NCI-H2107 treated with DMSO at 0.1 percent for 48 hours (cell line): ENCODE data around the gene RASD2.

Source experiments
- DNase-seq: peaks from one replicate; lab custom pipeline; 2025; ENCODE audit not compliant: unreplicated experiment; lab: John Stamatoyannopoulos, UW

RASD2 gene

DNA sequence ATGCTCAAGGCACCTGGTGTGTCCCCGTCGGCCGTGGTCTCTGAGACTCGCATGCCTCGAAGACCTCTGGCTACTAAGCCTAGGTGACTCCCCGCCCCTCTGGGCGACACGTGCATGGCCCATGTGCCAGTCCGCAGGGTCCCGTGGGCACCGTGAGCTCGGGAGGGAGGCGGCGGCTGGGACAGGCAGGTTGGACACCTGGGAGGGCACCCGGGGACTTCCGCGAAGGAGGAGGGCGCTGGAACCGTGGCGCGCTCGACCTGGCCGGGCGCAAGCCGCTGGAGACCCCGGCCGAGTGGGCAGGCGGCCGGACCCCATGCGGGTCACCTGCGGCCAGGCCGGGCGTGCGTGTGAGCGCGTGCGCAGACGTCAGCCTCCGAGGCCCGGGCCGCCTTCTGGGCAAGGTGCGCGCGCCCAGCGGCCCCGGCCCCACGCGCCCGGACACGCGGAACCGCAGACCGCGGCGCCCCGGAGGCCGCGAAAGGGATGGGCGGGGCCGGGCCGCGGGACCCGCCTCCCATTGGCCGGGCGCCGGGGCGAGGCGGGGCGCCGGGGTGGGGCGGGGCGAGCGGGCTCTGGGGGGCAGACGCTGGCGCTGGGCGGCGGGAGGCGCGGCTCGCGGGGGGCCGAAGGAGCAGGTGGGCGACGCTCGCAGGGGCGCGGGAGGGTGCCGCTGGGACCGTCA lies 579 bp upstream of the RASD2 start:
- no peak for DNase-seq

DNA sequence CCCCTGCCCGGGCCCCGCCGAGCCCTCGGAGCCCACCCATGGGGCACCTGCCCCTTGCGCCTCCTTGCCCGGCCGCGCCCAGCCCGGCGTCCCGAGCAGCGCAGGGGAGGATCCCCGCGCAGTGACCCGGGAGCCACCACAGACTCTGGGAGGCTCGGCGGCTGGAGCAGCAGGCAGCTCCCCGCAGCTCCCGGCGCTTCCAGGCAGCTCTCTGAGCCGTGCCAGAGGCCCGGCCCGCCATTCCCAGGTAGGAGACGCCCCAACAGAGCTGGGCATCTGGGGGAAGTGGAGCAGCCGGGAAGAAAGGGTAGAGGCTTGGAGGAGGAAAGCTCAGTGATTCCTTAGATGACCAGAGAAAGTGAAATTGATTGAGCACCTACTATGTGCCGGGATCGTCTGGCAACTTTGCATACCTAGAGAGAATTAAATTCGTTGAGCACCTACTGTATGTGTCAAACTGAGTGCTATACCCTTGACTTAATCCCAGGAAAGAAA lies 670 bp downstream of the RASD2 start:
- no peak for DNase-seq

DNA sequence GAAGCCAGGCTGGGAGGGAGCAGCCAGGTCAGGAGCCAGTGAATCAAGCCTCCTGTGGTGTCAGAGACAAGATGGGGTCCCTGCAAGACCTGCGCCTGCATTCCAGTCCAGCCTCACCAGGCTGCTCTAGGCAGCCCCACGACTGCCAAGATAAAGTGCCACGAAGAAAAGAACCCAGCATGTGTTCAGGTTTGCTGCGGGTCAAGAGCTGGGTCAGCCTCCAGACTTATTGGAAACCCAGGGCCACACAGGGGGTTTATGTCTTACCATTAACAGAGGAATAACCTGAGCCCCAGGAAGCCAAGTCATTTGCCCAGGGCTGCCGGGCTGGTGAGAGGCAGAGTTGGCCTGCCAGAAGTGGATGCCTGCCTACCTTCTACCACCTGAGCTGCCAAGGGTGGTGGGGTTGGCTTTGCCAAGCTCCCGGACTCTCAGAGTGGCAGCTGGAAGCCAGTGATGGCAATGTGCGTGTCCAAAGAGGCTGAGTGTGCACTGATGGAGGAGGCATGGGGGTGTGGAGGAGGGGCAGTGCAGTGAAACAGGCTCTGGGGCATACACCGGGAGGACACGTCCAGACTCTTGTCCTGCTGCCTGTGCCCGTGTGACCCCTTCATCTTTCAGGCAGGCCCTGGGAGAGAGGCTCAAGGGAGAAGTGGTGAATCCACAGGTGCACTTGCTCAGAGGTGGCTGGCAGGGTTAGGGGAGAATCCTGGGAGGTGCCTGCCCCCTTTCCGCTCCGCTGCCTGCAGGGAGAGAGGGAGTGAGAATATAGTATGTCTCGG lies 1.7 kb downstream of the RASD2 start:
- no peak for DNase-seq

DNA sequence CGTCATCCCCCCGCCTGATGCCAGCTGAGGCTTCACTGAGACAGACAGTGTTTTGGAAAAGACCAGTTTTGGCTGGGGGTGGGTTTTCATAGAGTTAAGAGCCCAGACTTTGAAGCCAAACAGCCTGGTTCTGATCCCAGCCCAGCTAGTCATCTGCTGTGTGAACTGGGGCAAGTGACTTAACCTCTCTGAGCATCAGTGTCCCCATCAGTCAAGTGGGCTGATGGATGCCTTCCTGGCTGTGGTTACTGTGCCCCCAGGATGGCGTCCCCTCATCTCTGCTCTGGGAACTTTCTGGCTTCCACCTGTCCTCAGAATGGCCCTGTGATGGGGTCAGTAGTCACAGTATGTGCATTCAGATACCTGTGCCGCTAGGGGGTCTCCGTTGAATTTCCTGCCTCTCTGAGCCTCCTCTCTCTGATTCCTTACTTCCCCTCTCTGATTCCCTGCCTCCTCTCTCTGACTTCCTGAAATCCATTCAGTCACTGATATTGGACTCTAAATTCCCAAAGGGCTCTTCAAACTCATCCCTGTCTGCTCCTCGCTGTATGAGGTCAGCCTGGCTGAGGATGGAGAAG lies 2.4 kb downstream of the RASD2 start:
- no peak for DNase-seq

DNA sequence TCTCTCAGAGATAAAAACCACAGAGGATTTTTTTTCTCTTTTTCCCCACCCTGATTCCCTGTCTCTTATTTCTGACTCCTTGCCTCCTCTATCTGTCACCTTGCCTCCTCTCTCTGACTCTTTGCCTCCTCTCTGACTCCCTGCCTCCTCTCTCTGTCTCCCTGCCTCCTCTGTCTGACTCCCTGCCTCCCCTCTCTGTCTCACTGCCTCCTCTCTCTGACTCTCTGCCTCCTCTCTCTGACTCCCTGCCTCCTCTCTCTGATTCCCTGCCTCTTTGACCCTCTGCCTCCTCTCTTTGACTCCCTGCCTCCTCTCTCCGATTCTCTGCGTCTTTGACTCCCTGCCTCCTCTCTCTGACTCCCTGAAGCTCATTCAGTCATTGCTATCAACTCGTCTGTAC lies 3.1 kb downstream of the RASD2 start:
- DNase-seq: no peak

DNA sequence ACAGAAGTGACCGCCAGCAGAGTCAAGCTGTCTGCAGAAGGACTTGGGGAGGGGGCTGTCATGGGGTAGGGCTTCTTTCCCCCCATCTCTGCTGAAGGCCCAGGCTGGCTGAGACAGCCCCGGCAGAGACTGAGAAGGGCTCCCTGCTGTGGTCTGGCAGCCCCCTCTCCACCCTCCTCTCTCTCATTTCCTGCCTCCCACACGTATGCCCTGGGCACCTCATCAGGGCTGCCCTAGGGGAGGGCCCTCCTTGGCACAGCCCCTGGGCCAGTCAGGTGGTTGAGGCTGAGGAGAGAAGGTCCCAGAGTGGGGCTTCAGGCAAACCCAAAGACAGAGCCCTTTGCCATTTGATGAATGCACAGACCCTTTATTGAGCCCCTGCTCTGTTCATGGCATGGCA lies 3.6 kb downstream of the RASD2 start:
- DNase-seq: no peak

DNA sequence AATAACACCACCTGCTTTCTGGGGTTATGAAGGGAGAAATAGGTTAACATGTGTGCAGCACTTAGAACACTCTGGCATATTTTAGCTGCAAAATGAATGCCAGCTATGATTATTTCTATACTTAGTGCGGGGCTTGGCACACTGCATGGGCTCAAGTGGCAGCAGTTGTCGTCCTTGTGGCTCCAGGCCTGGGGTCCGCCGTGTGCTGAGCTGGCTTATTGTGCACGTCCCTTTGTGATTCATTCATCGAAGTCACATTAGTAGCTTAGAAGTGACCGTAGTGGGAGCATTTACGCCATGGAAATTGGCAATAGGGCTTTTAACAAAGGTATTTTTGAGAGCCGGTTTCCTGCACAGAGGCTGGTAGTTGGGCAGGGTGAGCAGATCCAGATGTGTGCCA lies 4.2 kb downstream of the RASD2 start:
- DNase-seq: no peak

DNA sequence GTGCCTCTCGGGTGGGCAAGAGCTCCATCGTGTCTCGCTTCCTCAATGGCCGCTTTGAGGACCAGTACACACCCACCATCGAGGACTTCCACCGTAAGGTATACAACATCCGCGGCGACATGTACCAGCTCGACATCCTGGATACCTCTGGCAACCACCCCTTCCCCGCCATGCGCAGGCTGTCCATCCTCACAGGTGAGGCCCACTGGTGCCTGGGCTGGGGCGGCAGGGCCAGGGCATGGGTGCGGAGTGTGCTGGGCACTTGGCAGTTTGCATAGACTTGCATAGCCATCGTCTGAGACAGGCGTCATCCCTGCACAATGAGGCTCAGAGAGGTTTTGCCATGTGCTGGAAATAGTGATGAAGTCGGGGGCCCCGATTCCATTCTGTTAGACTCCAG lies 6.3 kb downstream of the RASD2 start:
- no peak for DNase-seq

DNA sequence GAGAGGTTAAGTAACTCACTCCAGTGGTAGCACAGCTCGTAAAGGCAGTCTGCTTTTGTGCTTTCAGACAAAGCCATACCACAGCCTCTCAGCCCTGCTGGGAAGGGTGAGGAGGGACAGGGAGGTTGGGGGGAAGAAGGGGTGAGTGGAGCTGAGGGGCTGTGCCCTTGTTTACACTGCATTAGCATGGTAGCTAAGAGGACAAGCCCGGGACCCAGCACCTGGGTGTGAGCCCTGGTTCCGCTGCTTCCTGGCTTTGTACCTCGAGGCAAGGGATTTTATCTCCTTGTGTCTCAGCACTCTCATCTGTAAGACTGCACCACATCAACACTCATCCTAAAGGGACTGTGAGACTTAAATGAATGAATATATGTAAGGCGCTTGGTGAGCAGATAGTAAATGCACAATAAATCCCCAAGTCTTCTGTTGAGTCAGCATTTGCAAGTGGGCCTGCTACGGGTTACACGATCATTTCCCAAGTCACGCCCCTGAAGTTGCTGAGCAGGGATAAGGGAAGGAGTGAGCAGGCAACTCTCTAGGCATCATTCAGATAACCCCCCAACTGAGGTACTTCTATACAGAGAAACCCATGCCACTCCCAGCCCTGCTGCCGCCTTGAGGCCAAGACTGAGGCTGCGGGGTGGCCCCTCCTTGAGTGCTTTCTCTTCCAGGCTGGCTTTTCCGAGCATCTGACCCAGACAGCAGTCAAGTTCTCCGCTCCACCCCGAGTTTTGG lies 7.5 kb downstream of the RASD2 start:
- no peak for DNase-seq

DNA sequence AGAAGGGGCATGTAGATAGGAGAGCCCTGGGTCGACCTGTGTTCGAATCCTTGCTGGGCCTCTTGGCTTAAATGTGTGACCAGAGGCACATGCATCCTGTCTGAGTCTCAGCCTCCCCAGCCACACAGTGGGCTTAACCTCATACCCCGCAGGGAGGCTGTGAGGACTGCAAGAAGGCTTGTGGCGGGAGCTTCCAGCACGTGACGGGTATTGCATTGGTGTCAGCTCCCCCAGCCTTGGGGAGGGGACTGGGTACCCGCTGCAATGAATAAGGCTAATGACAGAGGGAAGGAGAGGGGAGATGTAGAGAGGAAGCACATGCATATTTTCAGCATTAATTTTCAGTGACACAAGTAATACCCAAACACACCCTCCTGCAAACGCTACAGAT lies 8.1 kb downstream of the RASD2 start:
- DNase-seq: no peak

DNA sequence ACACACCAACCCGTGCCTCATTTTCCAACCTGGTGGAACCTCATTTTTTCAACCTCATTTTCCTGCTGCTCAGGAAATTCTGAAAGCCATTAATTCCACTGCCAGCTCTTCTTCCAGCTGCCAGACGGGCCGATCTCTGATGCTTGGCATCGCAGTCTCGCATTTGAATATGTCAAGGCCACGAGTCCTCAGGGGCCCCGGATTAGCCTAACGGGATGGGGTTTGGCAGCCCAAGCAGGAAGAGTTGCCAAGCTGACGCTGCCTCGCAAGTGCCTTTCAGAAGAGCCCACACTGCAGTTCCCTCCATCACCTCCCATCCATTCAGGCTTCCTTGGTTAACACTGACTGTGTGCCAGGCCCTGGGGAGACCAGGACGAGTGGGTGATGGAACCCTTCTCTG lies 8.7 kb downstream of the RASD2 start:
- no peak for DNase-seq

DNA sequence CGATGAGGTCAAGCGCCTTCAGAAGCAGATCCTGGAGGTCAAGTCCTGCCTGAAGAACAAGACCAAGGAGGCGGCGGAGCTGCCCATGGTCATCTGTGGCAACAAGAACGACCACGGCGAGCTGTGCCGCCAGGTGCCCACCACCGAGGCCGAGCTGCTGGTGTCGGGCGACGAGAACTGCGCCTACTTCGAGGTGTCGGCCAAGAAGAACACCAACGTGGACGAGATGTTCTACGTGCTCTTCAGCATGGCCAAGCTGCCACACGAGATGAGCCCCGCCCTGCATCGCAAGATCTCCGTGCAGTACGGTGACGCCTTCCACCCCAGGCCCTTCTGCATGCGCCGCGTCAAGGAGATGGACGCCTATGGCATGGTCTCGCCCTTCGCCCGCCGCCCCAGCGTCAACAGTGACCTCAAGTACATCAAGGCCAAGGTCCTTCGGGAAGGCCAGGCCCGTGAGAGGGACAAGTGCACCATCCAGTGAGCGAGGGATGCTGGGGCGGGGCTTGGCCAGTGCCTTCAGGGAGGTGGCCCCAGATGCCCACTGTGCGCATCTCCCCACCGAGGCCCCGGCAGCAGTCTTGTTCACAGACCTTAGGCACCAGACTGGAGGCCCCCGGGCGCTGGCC lies 11.0 kb downstream of the RASD2 start:
- no peak for DNase-seq

DNA sequence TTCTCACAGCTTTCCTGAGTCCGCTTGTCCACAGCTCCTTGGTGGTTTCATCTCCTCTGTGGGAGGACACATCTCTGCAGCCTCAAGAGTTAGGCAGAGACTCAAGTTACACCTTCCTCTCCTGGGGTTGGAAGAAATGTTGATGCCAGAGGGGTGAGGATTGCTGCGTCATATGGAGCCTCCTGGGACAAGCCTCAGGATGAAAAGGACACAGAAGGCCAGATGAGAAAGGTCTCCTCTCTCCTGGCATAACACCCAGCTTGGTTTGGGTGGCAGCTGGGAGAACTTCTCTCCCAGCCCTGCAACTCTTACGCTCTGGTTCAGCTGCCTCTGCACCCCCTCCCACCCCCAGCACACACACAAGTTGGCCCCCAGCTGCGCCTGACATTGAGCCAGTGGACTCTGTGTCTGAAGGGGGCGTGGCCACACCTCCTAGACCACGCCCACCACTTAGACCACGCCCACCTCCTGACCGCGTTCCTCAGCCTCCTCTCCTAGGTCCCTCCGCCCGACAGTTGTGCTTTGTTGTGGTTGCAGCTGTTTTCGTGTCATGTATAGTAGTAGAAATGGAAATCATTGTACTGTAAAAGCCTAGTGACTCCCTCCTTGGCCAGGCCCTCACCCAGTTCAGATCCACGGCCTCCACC lies 11.7 kb downstream of the RASD2 start:
- DNase-seq: no peak

DNA sequence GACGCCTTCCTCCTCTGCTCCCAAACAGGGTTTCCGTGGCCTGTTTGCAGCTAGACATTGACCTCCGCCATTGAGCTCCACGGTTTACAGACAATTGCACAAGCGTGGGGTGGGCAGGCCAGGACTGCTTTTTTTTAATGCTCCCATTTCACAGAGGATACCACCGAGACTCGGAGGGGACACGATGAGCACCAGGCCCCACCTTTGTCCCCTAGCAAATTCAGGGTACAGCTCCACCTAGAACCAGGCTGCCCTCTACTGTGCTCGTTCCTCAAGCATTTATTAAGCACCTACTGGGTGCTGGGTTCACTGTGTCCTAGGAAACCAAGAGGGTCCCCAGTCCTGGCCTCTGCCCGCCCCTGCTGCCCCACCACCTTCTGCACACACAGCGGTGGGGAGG lies 12.2 kb downstream of the RASD2 start:
- no peak for DNase-seq

DNA sequence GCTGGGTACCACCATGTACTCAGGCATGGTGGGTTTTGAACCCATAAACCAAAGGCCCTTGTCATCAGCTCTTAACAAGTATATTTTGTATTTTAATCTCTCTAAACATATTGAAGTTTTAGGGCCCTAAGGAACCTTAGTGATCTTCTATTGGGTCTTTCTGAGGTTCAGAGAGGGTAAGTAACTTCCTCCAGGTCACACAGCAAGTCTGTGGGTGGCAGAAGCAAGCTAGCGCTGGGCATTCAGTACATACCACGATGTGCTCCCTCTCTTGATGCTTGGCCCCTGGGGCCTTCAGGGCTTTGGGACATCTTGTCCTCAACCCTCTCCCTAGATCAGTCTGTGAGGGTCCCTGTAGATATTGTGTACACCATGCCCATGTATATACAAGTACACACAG lies 12.7 kb downstream of the RASD2 start:
- DNase-seq: no peak

DNA sequence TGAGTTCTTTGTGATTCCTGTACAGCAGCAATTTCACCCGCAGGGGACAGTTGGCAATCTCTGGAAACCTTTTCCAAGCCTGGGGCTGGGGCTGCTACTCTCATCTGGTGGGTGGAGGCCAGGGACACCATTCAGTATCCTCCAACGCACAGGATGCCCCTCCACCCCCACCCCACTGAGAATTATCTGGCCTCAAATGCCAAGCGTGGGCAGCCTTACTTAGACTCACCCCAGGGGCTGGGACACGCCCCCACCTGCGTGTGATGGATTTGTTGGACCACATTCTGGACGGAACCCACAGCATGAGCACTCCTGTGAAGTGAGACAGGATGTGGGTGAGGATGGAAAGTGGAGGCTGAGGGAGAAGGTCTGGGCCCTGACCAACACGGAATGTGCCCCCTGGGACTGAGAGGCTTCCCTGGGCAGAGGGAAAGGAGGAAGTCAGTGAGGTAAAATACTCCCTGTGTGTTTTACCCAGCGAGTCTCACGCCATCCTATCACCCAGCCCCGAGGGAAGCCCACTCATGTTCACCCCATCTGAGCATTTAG lies 13.7 kb downstream of the RASD2 start:
- no peak for DNase-seq

DNA sequence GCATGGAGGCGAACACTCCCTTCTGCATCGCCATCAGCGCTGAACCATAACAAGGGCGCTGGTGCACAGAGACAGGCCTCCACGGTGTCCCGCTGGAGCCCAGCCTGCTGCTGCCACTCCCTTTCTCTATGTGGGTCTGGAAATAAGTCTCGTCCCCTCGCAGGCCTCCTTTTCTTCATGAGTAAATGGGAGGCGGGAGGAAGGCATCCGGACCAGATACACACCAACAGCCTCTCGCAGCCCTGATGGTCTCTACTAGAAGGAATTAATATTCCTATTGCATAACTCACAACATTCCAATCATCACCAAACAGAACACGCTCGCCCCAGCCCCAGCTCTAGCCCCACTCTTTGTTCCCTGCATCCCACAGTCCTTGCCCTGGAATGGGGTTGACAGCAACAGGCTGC lies 14.9 kb downstream of the RASD2 start:
- no peak for DNase-seq

DNA sequence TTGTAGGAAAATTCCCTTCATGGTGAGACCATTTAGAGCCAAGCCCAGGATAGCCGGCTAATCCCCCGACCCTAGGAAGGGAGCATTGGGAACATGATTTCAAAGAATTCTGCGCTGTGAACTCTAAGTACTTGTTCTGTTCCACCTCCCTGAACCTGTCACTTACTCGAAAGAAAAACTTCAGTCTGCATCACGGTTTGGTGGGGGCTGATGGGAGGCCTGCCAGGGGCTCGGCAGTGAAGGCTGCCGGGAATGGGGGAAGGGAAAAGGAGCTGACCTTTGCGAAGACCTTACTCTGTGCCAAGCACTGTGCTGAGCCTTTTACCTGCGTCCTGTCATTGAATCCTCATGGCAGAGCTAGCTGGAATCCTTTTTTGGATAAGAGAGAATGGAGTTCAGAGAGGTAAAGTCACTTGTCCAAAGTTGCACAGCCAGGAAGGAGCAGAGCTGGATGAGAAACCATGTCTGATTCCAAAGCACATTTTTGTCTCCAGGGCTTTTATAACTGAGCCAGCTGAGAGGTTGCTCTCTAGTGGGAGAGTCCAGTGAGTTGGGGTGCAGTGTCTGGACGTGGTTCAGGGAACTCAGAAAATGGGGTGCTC lies 15.4 kb downstream of the RASD2 start:
- DNase-seq: no peak

DNA sequence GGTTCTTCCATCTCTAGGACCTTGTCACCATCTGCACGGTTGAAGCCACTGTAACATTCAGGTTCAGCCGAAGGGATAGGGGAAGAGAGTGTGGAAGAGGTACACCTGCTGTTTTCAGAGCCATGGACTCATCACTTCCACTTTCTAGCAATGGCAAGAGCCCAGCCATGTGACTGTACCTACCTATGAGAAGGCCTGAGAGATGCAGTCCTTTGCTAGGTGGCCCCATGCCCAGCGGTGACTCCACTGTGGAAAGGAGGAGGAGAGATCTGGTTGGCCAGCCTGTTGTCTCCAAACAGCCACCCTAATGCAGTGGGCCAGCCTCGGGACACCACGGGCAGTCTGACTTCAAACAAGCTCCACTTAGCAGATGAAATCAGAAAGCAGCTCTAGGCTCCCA lies 16.0 kb downstream of the RASD2 start:
- no peak for DNase-seq

DNA sequence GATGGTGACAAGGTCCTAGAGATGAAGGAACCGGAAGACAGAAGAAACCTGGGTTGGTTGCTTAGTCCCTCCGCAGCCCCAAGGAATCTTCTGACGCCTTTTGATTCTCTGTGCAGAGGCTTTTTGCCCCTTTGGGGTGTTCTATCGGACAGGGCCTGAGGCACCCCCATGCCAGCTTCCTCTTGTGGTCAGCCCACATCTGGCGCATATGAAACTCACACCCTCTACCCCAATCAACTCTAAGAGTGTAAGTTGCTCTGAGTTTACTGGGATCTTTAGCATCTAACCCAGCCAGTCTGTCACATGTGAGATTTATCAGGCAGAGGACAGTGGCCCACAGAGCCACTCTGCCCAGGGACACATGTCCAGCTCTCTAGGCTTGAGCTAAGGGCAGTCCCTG lies 17.4 kb downstream of the RASD2 start:
- no peak for DNase-seq
